ENCODE measurements around the gene AGBL3.
"Not testable (repeated sequence)": the region's sequence is repeated elsewhere in the genome, so short reads cannot be mapped to it uniquely, and the experiment has no call there.

Gene AGBL3

DNA sequence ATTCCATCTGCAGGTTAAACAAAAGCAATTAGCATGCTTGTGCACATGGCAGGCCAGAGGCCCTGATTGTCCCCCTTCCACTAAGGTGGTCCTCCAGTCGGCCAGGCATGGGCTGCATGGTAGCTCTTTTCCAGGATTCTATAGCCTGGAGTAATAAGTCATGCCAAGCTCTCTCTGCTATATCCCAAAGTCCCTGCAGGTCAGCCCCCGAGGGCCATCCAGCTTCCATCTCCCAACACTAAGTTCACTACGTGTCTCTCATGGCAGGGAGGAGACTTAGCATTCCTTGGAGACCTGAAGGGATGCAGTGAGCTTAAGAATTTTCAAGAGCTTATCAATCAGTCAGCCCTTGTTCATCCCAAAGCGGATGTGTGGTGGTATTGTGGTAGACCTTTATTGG, 187.6 kb downstream of the AGBL3 start:
- in situ Hi-C loops (cut with MboI; ENCODE audit: low pct_unique_long_range_greater_than_20kb, low sequenced_read_pairs) = loop anchor here (25.0 kb wide), 1 partner anchor 187 kb away; the partner anchor contains the start of gene AGBL3
- not testable (repeated sequence) for DNase-seq

GRCh38 chr7:135174941-135175340, 188.6 kb downstream of the AGBL3 start:
- in situ Hi-C loops (cut with MboI; ENCODE audit: low pct_unique_long_range_greater_than_20kb, low sequenced_read_pairs) = loop anchor here (25.0 kb wide), 1 partner anchor 188 kb away; the partner anchor contains the start of gene AGBL3
- DNase-seq = no peak

DNA sequence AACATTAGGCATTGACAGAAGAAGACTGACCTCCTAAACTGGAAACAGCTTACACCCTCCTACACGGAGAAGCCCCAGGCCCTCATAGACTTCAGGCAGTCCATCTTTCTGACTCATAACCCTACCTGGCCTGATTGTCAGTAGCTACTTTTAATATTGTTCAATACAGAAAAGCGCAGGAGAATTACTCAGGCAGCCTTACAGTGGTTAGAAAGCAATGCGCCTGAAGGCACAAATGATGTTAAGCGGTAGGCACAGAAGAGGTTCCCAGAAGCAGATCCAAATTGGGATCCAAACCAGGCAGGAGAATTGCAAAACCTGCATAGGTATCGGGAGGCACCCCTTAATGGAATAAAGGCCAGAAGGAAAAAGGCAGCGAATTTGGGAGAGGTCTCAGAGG, 189.6 kb downstream of the AGBL3 start:
- no peak for DNase-seq
- in situ Hi-C loops (cut with MboI; ENCODE audit: low pct_unique_long_range_greater_than_20kb, low sequenced_read_pairs) = no loop called here

GRCh38 chr7:135177028-135177696, 190.9 kb downstream of the AGBL3 start:
- no peak for DNase-seq
- in situ Hi-C loops (cut with MboI; ENCODE audit: low pct_unique_long_range_greater_than_20kb, low sequenced_read_pairs) = no loop called here

DNA sequence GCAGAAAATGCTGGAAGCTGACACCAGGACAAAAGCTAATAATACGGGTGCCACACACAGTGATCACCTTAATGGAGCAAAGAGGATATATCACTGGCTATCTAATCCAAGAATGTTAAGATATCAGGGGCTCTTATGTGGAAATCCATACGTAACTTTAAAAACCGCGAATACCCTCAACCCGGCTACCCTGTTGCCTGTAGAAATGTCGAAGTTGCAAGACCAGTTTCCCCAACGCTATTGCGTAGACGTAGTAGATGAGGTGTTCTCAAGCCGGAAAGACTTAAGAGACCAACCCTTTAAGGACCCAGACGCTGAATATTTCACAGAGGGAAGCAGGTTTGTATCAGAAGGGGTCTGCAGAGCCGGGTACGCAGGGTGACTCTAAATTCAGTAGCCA, 192.1 kb downstream of the AGBL3 start:
- no peak for DNase-seq
- in situ Hi-C loops (cut with MboI; ENCODE audit: low pct_unique_long_range_greater_than_20kb, low sequenced_read_pairs) = no loop called here

- in situ Hi-C loops (cut with MboI; ENCODE audit: low pct_unique_long_range_greater_than_20kb, low sequenced_read_pairs) = no loop called here
- DNase-seq = no peak
These were observed 193.1 kb downstream of the AGBL3 start for GRCh38 chr7:135179321-135179925.

- in situ Hi-C loops (cut with MboI; ENCODE audit: low pct_unique_long_range_greater_than_20kb, low sequenced_read_pairs) = no loop called here
- no peak for DNase-seq
These were observed 193.8 kb downstream of the AGBL3 start for GRCh38 chr7:135180122-135180521.

- DNase-seq = no peak
- in situ Hi-C loops (cut with MboI; ENCODE audit: low pct_unique_long_range_greater_than_20kb, low sequenced_read_pairs) = no loop called here
These were observed 195.1 kb downstream of the AGBL3 start for GRCh38 chr7:135181261-135181928.

GRCh38 chr7:135181929-135182678, 195.8 kb downstream of the AGBL3 start:
- in situ Hi-C loops (cut with MboI; ENCODE audit: low pct_unique_long_range_greater_than_20kb, low sequenced_read_pairs) = no loop called here
- no peak for DNase-seq

- no peak for DNase-seq
- in situ Hi-C loops (cut with MboI; ENCODE audit: low pct_unique_long_range_greater_than_20kb, low sequenced_read_pairs) = no loop called here
These were observed 197.2 kb downstream of the AGBL3 start for GRCh38 chr7:135183478-135183877.

DNA sequence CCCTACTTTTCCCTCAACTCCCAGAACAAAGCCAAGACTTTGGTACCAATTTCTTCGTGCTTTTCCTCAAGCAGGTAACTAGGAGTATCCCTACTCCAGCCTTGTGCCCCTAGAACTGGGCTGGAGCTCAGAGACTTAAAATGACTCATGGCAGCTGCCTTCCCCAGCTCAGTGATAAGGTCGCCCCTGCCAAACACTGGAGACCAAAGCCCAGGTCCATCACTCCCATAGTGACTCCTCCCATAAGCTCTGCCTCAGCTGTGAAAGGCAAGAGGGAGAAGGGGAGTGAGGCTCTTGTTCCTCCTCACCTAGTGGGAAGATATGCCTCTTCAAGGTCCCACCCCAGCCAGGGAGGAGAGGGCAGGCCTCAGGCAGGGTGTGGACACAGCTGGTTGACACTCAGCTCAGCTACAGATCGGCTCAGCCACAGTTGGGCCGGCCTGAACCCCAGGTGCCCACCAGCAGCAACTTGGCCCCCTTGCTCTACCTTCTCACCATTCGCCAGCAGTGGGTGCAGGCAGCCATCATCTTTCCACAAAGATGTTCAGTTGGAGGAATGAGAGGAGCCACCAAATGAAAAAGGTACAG, 198.0 kb downstream of the AGBL3 start:
- no peak for DNase-seq
- in situ Hi-C loops (cut with MboI; ENCODE audit: low pct_unique_long_range_greater_than_20kb, low sequenced_read_pairs) = no loop called here
